ENCODE measurements around the gene GPR158. TPM values are rescaled to one million over a fixed set of nuclear protein-coding genes. Genes with fewer than 3 reads are reported as not detected.

GPR158 gene, protein sequence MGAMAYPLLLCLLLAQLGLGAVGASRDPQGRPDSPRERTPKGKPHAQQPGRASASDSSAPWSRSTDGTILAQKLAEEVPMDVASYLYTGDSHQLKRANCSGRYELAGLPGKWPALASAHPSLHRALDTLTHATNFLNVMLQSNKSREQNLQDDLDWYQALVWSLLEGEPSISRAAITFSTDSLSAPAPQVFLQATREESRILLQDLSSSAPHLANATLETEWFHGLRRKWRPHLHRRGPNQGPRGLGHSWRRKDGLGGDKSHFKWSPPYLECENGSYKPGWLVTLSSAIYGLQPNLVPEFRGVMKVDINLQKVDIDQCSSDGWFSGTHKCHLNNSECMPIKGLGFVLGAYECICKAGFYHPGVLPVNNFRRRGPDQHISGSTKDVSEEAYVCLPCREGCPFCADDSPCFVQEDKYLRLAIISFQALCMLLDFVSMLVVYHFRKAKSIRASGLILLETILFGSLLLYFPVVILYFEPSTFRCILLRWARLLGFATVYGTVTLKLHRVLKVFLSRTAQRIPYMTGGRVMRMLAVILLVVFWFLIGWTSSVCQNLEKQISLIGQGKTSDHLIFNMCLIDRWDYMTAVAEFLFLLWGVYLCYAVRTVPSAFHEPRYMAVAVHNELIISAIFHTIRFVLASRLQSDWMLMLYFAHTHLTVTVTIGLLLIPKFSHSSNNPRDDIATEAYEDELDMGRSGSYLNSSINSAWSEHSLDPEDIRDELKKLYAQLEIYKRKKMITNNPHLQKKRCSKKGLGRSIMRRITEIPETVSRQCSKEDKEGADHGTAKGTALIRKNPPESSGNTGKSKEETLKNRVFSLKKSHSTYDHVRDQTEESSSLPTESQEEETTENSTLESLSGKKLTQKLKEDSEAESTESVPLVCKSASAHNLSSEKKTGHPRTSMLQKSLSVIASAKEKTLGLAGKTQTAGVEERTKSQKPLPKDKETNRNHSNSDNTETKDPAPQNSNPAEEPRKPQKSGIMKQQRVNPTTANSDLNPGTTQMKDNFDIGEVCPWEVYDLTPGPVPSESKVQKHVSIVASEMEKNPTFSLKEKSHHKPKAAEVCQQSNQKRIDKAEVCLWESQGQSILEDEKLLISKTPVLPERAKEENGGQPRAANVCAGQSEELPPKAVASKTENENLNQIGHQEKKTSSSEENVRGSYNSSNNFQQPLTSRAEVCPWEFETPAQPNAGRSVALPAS (N-terminal part only)
- total RNA-seq: not detected in 2 replicates

DNA sequence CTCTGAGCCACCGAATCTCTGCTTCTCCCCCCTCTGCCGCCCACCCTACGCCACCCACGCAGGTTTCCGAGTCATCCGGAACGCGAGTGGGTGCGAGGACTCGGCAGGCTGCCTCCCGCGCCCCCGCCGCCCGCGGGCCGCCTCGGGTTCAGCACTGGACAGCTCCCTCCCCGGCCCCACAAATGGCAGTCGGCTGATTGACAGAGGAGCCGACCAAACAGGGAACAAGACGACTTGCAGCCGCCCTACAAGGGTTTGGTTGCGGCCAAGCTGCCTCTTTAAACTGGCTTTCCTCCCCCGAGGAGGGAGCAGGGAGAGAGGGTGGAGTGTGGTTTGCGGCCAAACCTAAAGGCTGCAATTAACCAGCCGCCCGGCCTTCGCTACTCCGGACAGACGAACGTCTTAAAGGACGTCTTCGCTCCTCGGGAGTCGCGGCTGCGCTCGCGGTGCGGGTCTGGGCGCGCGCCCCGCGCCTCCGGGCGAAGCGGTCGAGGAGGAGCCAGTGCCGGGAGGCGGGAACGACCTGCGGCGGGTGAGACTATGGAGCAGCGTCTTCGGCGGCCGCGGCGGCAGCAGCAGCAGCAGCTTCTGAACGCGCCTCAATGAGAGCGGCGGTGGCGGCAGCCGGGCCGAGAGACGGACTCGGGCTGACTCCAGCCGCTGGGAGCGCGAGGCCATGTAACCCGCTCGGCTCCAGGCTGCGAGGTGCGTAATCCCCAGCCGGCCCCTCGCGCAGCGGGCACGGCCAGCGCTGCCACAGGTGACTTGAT is at the start of gene GPR158:
TSS of gene GPR158 (plus strand) at position 541 of the 770 bp plus-strand sequence. CDS start 420 bp downstream, outside the sequence.
- ChIA-PET POLR2A (no interaction called here), CTCF (no interaction called here)
- H3K9me3 Mint-ChIP-seq: peaks cover 4% of the 10 kb centered on the region
- ATAC-seq (ENCODE audit: low read depth) (no peak), DNase-seq (no peak)
- peaks cover 7% of the 10 kb centered on the region for H3K4me1 Mint-ChIP-seq
- TF ChIP-seq, protein P1, sequence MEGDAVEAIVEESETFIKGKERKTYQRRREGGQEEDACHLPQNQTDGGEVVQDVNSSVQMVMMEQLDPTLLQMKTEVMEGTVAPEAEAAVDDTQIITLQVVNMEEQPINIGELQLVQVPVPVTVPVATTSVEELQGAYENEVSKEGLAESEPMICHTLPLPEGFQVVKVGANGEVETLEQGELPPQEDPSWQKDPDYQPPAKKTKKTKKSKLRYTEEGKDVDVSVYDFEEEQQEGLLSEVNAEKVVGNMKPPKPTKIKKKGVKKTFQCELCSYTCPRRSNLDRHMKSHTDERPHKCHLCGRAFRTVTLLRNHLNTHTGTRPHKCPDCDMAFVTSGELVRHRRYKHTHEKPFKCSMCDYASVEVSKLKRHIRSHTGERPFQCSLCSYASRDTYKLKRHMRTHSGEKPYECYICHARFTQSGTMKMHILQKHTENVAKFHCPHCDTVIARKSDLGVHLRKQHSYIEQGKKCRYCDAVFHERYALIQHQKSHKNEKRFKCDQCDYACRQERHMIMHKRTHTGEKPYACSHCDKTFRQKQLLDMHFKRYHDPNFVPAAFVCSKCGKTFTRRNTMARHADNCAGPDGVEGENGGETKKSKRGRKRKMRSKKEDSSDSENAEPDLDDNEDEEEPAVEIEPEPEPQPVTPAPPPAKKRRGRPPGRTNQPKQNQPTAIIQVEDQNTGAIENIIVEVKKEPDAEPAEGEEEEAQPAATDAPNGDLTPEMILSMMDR (IDR thresholded peaks at IDR 0.05): no peak
- peaks cover 36% of the 10 kb centered on the region for H3K27me3 Mint-ChIP-seq
- intact Hi-C loops (cut with micrococcal nuclease): no loop called here
- H3K27ac Mint-ChIP-seq: no peak within 1 kb of the TSS
- H3K4me3 Mint-ChIP-seq: no peak within 1 kb of the TSS
- H3K36me3 Mint-ChIP-seq (ENCODE audit: low read depth): no peaks in the 10 kb centered on the region

DNA sequence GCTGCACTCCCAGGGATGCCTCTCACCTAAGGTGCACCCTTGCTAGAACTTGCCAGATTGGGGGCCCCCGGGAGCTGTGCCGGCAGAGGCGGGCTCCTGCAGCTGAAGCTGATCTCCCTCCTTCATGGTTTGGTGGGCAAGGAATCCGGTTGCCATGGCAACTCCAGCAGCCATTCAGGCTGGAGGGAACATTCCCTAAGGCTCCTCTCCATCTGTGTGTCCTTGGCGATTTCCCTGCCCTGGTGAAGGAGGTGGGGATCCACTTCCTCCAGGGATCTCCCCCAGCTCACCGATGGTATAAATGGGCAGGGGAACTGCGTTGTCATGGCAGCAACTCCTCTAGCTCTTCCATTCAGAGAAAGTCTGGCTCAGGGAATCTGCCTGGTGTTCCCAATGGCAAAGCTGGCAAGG is 49.6 kb upstream of the GPR158 start:
- CTCF ChIA-PET: no interaction called here
- no peak for ATAC-seq (ENCODE audit: low read depth)

GRCh38 chr10:25129592-25129991 is 45.2 kb upstream of the GPR158 start:
- Mint-ChIP-seq H3K36me3 (ENCODE audit: low read depth) (no peaks in the 10 kb centered on the region), H3K27me3 (no peaks in the 10 kb centered on the region), H3K4me3 (no peak overlapping the region), H3K9me3 (peaks cover 8% of the 10 kb centered on the region), H3K4me1 (no peaks in the 10 kb centered on the region), H3K27ac (no peak overlapping the region)
- TF ChIP-seq, protein P1 (IDR thresholded peaks at IDR 0.05): no peak
- no peak for ATAC-seq (ENCODE audit: low read depth)
- intact Hi-C loops (cut with micrococcal nuclease): no loop called here
- CTCF ChIA-PET: no interaction called here
- no peak for DNase-seq
- POLR2A ChIA-PET: no interaction called here

More for the DNA sequence above, 49.6 kb upstream of the GPR158 start:
- DNase-seq: no peak
- POLR2A ChIA-PET: no interaction called here
- intact Hi-C loops (cut with micrococcal nuclease): no loop called here
- Mint-ChIP-seq H3K36me3 (ENCODE audit: low read depth) (no peaks in the 10 kb centered on the region), H3K4me1 (no peaks in the 10 kb centered on the region), H3K9me3 (no peaks in the 10 kb centered on the region), H3K4me3 (no peak overlapping the region), H3K27me3 (no peaks in the 10 kb centered on the region), H3K27ac (no peak overlapping the region)
- TF ChIP-seq, protein P1 (IDR thresholded peaks at IDR 0.05): no peak

GRCh38 chr10:25130906-25131305 is 43.9 kb upstream of the GPR158 start:
- H3K9me3 Mint-ChIP-seq: peaks cover 13% of the 10 kb centered on the region
- ChIA-PET CTCF (no interaction called here), POLR2A (no interaction called here)
- H3K27ac Mint-ChIP-seq: no peak overlapping the region
- intact Hi-C loops (cut with micrococcal nuclease): no loop called here
- H3K4me1 Mint-ChIP-seq: no peaks in the 10 kb centered on the region
- no peak overlapping the region for H3K4me3 Mint-ChIP-seq
- no peaks in the 10 kb centered on the region for H3K36me3 Mint-ChIP-seq (ENCODE audit: low read depth)
- no peak for DNase-seq
- no peak for ATAC-seq (ENCODE audit: low read depth)
- no peaks in the 10 kb centered on the region for H3K27me3 Mint-ChIP-seq
- TF ChIP-seq, protein P1 (IDR thresholded peaks at IDR 0.05): no peak

All from activated B cell treated with CpG ODN at 0.5 μM for 24 hours (primary cell).